Peyer's patch (tissue), 4 donors: ENCODE results near the gene FBN3.

Source experiments
- POLR2A ChIP-seq, 2 donors: fragments of 450-650 bp; IDR thresholded peaks; one replicate each; pipeline ENCODE4 v1.5.1; 2017; ENCODE audit warnings: antibody characterized with exemption in 2 of 2, mild to moderate bottlenecking in 2 of 2, moderate library complexity in 2 of 2
- TF ChIP-seq, protein P1 (sequence below), 6 experiments: fragments of 450-650 bp in 4 of 6; fragments of 200-600 bp in 2 of 6; sonication (generic) in 1 of 6; IDR thresholded peaks; one replicate each; pipeline ENCODE4 v1.5.1; 2017 to 2019; ENCODE audit warnings: antibody characterized with exemption in 6 of 6, mild to moderate bottlenecking in 3 of 6, moderate library complexity in 1 of 6

DNA sequence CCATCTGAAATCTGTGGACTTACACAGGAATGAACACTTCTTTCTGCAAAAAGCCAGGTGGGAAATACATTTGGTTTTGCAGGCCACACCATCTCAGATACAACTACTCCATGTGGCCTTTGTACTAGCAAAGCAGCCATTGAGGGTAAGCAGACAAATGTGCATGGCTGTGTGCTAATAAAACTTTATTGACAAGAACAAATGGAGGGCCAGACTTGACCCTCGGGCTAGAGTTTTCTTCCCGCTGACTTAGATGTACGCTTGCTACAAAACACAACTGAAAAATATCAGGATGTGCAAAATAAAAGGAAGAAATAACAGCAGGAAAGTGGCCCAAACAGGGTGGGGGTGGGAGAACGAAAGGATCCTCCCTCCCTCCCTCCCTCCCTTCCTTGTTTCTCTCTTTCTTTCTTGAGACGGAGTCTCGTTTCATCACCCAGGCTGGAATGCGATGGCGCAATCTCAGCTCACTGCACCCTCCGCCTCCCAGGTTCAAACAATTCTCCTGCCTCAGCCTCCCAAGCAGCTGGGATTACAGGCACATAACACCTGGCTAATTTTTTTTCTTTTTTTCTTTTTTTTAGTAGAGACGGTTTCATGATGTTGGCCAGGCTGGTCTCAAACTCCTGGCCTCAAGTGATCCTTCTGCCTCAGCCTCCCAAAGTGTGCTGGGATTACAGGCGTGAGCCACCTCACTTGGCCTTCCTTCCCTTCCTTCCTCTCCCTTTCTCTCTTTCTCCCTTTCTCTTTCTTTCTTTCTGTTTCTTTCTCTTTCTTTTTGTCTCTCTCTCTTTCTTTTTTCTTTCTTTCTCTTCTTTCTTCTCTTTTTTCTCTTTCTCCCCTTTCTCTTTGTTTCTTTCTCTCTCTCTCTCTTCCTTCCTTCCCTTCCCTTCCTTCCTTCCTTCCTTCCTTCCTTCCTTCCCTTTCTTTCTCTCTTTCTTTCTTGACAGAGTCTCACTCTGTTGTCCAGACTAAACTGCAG lies 67.5 kb downstream of the FBN3 start:
- TF ChIP-seq, protein P1, sequence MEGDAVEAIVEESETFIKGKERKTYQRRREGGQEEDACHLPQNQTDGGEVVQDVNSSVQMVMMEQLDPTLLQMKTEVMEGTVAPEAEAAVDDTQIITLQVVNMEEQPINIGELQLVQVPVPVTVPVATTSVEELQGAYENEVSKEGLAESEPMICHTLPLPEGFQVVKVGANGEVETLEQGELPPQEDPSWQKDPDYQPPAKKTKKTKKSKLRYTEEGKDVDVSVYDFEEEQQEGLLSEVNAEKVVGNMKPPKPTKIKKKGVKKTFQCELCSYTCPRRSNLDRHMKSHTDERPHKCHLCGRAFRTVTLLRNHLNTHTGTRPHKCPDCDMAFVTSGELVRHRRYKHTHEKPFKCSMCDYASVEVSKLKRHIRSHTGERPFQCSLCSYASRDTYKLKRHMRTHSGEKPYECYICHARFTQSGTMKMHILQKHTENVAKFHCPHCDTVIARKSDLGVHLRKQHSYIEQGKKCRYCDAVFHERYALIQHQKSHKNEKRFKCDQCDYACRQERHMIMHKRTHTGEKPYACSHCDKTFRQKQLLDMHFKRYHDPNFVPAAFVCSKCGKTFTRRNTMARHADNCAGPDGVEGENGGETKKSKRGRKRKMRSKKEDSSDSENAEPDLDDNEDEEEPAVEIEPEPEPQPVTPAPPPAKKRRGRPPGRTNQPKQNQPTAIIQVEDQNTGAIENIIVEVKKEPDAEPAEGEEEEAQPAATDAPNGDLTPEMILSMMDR (IDR thresholded peaks at IDR 0.05): no peak
- no peak for TF ChIP-seq POLR2A (IDR thresholded peaks at IDR 0.05)
